Nucleus accumbens (tissue), 56 donors: ENCODE results near the gene LEPROT.

Source experiments
- DNase-seq, 56 donors: peaks; one replicate each; lab custom pipeline; 2025; lab: John Stamatoyannopoulos, UW

The LEPROT gene

DNA sequence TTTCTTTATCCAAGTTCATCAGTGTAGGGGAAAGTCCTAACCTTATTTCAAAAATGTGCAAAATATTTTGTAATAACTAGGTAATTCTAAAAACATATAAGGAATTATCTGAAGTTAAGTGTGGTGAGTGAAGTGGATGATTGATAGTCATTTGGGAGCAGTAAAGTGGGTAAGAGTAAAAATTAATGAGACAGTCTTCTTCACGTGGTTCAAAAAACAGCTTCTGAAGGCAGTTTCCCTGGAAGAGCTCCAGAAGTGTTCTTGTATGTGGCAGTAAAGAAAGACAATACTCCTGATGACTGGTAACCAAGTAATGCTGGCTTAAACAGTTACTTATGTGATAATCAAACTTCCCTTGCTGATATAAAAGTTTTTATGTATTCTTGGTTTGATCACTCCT is 50.3 kb downstream of the LEPROT start:
- no peak for DNase-seq

DNA sequence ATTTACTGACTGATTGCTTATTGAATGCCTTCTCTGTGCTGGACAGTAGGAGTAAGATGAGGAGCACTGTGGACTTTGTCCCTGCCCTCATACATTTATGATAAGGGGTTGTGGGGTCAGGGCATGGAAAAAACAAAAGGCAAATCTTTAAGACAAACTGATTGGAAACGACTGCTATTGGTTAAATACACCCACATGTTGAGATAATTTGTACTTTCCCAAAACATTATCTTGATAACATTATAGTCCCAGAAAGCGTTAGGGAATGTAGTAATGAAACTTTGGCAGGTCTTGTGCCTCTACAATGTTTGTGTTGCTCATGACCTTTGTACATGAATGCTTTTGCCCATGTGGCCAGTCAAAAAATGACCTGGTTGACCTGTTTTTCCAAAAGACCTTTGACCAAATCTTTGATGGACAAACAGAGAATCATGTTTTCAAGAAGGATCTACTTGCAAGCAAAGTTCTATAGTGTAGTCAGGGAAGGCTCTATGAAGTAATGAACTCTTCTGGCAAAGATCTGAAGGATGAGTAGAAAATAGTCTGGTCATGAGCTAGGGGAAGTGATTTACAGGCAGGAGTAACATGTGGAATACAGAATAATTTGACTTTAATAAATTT is 50.9 kb downstream of the LEPROT start:
- no peak for DNase-seq

DNA sequence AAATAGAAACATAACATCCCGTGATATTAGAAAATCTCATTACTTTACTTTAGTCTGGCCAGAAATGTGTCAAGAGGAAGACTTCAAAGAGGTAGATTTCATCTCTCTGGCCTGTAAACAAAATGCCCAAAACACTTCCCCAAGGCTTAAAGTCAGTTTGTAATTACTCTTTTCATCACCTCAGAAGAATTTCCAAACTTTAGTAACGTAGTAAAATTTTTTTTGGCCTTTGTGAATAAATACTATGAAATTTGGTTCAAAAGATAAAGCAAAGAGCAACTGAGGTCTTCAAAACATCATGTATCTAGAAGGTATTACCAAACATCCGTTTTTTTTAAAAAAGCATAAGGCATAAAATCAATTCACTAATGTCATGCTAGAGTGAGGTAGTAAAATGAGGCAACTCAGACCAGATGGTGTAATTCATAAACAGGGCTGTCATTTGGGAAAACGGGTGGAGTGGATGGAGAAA is 51.4 kb downstream of the LEPROT start:
- no peak for DNase-seq

DNA sequence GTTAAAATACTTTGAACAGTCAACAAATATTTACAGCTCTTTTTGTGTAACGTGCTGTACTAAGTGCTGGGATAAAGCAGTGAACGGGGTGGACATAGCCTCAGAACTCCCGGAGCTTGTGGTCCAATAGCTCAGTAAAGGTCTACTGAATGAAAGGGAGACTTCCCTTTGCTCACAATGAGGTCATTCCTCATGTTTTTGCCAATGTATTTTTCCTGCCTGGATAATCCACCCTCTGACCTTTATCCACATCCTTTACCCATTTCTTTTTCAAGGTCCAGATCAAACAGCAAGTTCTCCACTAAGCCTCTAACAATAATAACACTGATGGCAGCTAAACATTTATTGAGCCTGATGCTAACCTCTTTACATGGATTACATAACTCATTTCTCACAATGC is 55.9 kb downstream of the LEPROT start:
- DNase-seq: no peak

DNA sequence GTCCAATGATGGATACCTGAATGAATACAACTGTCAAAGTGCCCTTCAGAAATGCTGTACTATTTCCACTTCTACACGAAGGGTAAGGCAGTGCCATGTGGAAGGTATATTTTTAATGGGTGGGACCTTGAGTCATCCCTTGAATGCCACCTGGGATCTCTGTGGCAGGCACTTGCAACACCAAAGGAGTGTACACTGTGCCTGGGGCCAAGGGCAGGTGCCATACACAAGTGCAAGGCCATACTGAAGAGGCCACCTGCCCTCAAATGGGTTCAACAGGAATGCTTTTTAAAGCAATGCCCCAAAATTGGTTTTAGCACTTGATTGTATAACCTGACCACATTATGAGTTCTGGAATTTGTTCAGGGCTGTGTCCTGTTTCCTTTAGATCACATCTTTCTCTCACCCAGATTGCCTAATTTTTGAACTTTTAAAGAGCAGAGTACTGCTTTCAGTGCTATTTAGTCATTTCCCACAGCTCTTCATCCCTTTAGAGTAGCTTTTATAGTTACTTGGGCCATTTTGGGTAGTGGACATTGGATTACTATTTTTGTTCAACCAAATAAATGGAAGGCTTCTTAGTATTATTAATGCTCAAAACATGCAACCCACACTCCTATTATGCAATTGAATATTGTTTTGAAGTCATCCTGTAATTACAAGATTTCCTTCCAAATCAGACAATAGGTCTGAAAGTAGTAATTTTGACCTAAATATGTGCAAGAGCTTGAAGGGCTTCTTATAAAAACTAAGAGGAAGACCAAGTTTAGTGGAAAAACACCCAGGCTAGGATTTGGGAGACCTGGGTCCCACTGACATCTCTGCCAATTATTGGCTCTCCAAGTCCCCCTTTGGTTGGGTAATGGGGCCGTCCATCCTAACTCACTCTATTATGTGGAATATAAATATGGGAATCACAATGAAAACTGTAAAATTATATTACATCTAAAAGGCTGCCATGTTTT is 57.2 kb downstream of the LEPROT start:
- no peak for DNase-seq

DNA sequence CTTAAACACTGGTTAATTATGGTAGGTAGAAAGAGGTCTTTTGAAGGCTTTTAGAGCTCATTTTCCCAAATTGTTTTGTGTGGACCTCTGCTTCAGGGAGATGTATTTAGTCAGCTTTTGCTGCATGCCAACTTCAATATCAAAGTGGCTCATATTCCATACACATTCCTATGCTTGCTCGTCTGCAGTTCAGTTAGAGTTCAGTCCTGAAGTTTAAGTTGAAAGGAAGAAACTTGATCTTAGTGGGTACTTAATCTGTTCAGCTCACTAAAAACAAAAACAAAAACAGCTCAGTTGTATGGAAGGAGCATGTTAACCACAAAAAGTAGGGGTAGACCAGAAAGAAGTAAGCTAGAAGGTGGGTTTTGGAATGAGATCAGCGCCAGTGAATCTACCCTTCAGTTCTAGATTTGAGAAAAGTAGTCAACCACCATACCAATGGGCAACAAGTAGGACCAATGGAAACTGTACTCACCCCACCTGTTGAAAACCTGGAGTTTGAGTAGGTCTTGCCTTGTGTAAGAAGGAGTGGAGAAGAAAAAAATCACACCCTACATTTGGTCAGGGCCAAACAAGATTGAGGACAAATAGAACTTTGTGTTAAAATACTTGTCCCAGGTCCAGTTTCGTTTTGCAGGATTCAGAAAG is 58.0 kb downstream of the LEPROT start:
- no peak for DNase-seq

DNA sequence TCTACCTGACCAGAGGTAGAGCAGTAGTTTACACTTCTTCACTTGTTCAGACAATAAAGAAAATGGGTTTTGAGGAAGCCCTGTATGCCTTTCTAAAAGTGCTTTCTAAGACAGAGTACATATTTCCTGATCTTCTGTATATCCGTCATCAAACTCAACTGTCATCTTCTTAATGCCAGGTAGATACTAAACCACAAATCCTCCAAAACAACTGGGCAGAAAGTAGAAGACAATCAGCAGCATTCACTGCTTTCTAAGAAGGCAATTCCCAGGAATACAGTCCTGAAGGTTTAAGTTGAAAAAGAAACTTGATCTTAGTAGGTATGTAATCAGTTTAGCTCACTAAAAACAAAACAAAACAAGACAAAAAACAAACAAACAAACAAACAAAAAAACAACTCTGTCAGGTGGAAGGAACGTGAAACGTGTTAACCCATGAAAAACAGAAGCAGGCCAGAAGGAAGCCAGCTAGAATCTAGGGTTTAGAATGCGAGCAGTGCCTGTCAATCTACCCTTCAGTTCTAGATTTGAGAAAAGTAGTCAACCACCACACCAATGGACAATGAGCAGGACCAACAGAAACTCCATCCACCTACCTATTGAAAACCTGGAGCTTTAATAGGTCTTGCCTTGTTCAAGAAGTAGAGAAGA is 59.2 kb downstream of the LEPROT start:
- no peak for DNase-seq

DNA sequence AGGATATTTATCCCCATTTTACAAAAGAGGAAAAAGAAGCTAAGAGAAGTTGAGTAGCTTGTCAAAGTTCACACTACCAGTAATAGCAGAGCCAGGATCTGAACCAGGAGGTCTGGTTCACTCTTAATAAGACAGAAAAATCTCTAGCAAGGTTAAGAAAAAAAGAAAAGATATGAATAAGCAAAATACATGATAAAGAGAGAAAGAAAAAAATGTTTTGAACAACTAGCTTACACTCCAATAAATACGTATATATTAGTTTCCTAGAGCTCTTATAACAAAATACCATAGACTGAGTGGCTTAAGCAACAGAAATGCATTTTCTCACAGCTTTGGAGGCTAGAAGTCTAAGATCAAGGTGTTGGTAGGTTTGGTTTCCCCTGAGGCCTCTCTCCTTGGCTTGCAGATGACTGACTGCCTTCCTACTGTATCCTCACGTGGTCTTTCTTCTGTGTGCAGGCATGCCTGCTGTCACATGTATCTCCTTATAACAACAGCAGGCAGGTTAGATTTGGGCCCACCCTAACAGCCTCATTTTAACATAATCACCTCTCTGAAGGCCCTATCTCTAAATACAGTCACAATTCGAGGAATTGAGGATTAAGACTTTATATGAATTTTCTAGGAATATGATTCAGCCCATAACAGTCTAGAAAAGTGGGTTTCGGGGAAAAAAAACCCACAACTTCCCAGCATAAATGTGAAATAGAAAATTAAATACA is 60.4 kb downstream of the LEPROT start:
- DNase-seq: no peak

DNA sequence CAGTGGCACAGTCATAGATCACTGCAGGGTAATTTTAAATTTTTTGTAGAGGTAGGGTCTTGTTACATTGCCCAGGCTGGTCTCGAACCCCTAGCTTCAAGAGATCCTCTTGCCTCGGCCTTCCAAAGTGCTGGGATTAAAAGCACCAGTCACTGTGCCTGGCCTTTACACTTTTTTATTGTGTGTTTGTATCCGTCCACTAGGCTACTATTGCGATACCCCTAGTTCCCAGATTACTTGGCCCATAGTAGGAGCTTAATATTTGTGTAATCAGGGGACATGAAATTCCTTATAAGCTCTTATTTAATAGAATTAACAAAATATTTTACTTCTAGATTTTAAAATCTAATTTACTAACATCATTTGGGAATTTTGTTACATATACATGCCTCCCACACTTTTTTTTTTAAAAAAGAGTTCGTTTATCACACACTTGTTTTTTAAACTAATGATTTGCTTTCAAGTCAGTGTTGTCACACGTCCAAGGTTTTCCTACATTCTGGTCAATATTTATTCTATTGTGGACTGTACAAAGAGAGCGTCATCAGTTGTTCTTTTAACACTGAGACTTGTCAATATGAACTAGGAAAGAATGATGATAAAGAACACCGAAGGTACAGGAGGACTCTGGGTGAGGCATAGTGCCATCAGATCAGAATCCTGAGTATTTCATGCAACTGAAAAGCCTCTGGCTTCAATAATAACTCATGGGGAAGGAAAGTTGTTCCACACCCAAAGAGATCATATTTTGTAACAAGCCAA is 63.7 kb downstream of the LEPROT start:
- DNase-seq: no peak
